K562 (cell line): Measurements from ENCODE around the gene PARD3. TPM values are rescaled to one million over a fixed set of nuclear protein-coding genes. Genes with fewer than 3 reads are reported as not detected.

Experiments
- ATAC-seq: fragments of 200-7000 bp; cut with Tn5 transposase; 3 replicates; pipeline ENCODE4 v1.9.1; 2020; ENCODE audit warnings: moderate library complexity
- BruUV-seq: library from RNA; stranded (reverse); fragments of 400-500 nt; replicated peaks from 2 replicates; lab custom pipeline; 2021; lab: Mats Ljungman, UMichigan
- CTCF ChIA-PET: fragments of 300-600 bp; formaldehyde crosslinking; extraction: SDS; loops from one replicate; lab custom pipeline; 2021; ENCODE audit warnings: low intra/inter-chr PET ratio; lab: Yijun Ruan, JAX
- POLR2A ChIA-PET: fragments of 300-600, 350-650 bp; sonication (Branson Sonifier 250); formaldehyde crosslinking; extraction: SDS; loops from one replicate; lab custom pipeline; 2021; ENCODE audit warnings: antibody characterized with exemption, inconsistent platforms; lab: Yijun Ruan, JAX
- DNase-seq, 4 experiments: peaks; one replicate each; pipeline versions ENCODE4 v3.0.0 to v3.0.0-alpha.2; 2011 to 2018; ENCODE audit warnings: low spot score in 3 of 4, mixed read lengths in 3 of 4; ENCODE audit errors: extremely low read depth in 1 of 4
- FAIRE-seq: peaks from 2 replicates; lab custom pipeline; 2011; peaks lifted over from hg19 to GRCh38; lab: Jason Lieb, UNC
- H2AFZ ChIP-seq: 2 replicates; pipeline ENCODE4 v1.6.0; 2011; ENCODE audit warnings: low read depth, low read length, control low read depth, inconsistent platforms
- H3K27ac ChIP-seq: fragments of 200-600 bp; 3 replicates; pipeline ENCODE4 v1.8.0; 2011; ENCODE audit warnings: low read depth, mild to moderate bottlenecking, control low read depth, inconsistent platforms, low read length, moderate library complexity, mixed read lengths; ENCODE audit errors: extremely low read depth
- H3K27me3 ChIP-seq, 2 experiments: fragments of 300-600 bp in 1 of 2; 2 replicates in 1 of 2; 3 replicates in 1 of 2; pipeline versions ENCODE4 v1.6.0 to v1.8.0; 2011; ENCODE audit warnings: inconsistent platforms in 2 of 2, low read length in 2 of 2, mild to moderate bottlenecking in 1 of 2, mixed read lengths in 1 of 2, moderate library complexity in 1 of 2; ENCODE audit not compliant: control insufficient read depth in 2 of 2, insufficient read depth in 2 of 2
- H3K36me3 ChIP-seq: fragments of 300-600 bp; 3 replicates; pipeline ENCODE4 v1.8.0; 2011; ENCODE audit warnings: mild to moderate bottlenecking, low read length, inconsistent platforms; ENCODE audit not compliant: control insufficient read depth, insufficient read depth
- H3K4me1 ChIP-seq, 2 experiments: fragments of 200-600 bp in 1 of 2; replicated peaks in 1 of 2; 2 replicates in 1 of 2; 3 replicates in 1 of 2; pipeline versions ENCODE4 v1.5.1 to v1.8.0; 2011; ENCODE audit warnings: inconsistent platforms in 2 of 2, low read length in 2 of 2, mild to moderate bottlenecking in 1 of 2, mixed read lengths in 1 of 2, moderate library complexity in 1 of 2; ENCODE audit not compliant: control insufficient read depth in 2 of 2, insufficient read depth in 2 of 2
- H3K4me2 ChIP-seq: 2 replicates; pipeline ENCODE4 v1.6.1; 2011; ENCODE audit warnings: low read length, control low read depth, inconsistent platforms, mixed read lengths; ENCODE audit not compliant: insufficient read depth
- H3K4me3 ChIP-seq: fragments of 200-600 bp; sonication (generic), shearing (Covaris generic); 2 replicates; pipeline ENCODE4 v1.5.1; 2016; ENCODE audit warnings: control low read depth, inconsistent platforms
- H3K79me2 ChIP-seq: fragments of 200-600 bp; 3 replicates; pipeline ENCODE4 v1.8.0; 2011; ENCODE audit warnings: low read length, inconsistent platforms; ENCODE audit not compliant: control insufficient read depth, insufficient read depth
- H3K9ac ChIP-seq, 2 experiments: 2 replicates each; pipeline versions ENCODE4 v1.6.0 to v1.6.1; 2011; ENCODE audit warnings: low read depth in 2 of 2, low read length in 2 of 2, control low read depth in 1 of 2, inconsistent platforms in 1 of 2, mild to moderate bottlenecking in 1 of 2, mixed read lengths in 1 of 2; ENCODE audit not compliant: insufficient read depth in 1 of 2
- H3K9me1 ChIP-seq: one replicate; pipeline ENCODE4 v1.6.0; 2011; ENCODE audit warnings: inconsistent platforms, mild to moderate bottlenecking, low read length, moderate library complexity; ENCODE audit not compliant: control insufficient read depth, insufficient read depth
- H3K9me3 ChIP-seq: replicated peaks from 2 replicates; pipeline ENCODE4 v1.5.1; 2011; ENCODE audit warnings: low read depth, low read length, inconsistent platforms; ENCODE audit not compliant: control insufficient read depth, insufficient read depth
- H4K20me1 ChIP-seq: replicated peaks from 2 replicates; pipeline ENCODE4 v1.6.1; 2011; ENCODE audit warnings: low read length, inconsistent platforms, mixed read lengths; ENCODE audit not compliant: control insufficient read depth, insufficient read depth
- CHCHD3 ChIP-seq: fragments of 250-450 bp; sonication (Bioruptor Pico); IDR thresholded peaks from 2 replicates; pipeline ENCODE4 v2.1.2; 2022; ENCODE audit warnings: mild to moderate bottlenecking
- CTBP1 ChIP-seq: fragments of 450-650 bp; IDR thresholded peaks from 2 replicates; pipeline ENCODE4 v1.6.1; 2016; ENCODE audit warnings: borderline replicate concordance
- HSF4 ChIP-seq: fragments of 250-450 bp; sonication (Bioruptor Pico); IDR thresholded peaks from 2 replicates; pipeline ENCODE4 v2.1.2; 2022; ENCODE audit warnings: mild to moderate bottlenecking, moderate library complexity, borderline replicate concordance
- LARP7 ChIP-seq: fragments of 450-650 bp; IDR thresholded peaks from 2 replicates; pipeline ENCODE4 v1.6.1; 2016
- SOX6 ChIP-seq: fragments of 450-650 bp; IDR thresholded peaks from 2 replicates; pipeline ENCODE4 v1.6.1; 2014; ENCODE audit warnings: mild to moderate bottlenecking
- TRIM24 ChIP-seq, 2 experiments: fragments of 450-650 bp; IDR thresholded peaks; 2 replicates each; pipeline ENCODE4 v1.6.1; 2016
- USF2 ChIP-seq: sonication (generic); formaldehyde crosslinking; IDR thresholded peaks from 2 replicates; pipeline ENCODE4 v1.5.0; 2020; ENCODE audit warnings: missing genetic modification reagents
- ZBTB17 ChIP-seq: fragments of 450-650 bp; formaldehyde crosslinking; IDR thresholded peaks from 2 replicates; pipeline ENCODE4 v1.4.0; 2020; ENCODE audit warnings: mild to moderate bottlenecking
- ZFP1 ChIP-seq: fragments of 450-650 bp; formaldehyde crosslinking; IDR thresholded peaks from 2 replicates; pipeline ENCODE4 v1.4.0; 2020; ENCODE audit warnings: mild to moderate bottlenecking, mixed read lengths
- ZNF77 ChIP-seq: fragments of 250-450 bp; sonication (Bioruptor Pico); IDR thresholded peaks from 2 replicates; pipeline ENCODE4 v1.5.0; 2020
- WGBS: fragments of 100-300 bp; shearing (Covaris generic); methylation state at CpG from one replicate; pipeline ENCODE4 v1.1.6; 2016; ENCODE audit warnings: low coverage, mixed read lengths; ENCODE audit not compliant: insufficient coverage; ENCODE audit errors: missing lambda C conversion rate; 5-methylcytosine and 5-hydroxymethylcytosine counted together
- in situ Hi-C: fragments of 300-500 bp; cut with MboI; formaldehyde crosslinking; loops from 4 replicates; pipeline ENCODE4 v1.15.0; 2018; ENCODE audit warnings: inconsistent platforms, mixed read lengths
- intact Hi-C: fragments of 100-400 bp; cut with micrococcal nuclease; formaldehyde crosslinking; loops from 2 replicates; pipeline ENCODE4 v1.14.2; 2022
- polyA plus RNA-seq, 8 experiments: library from polyadenylated mRNA; depleted of rRNA in 4 of 8; stranded (reverse) in 5 of 8; unstranded in 3 of 8; fragments of >200 nt; fragmentation: Nextera tagmentation in 2 of 8; fragmentation: Illumina TruSeq in 1 of 8; extraction: Ambion mirVana in 2 of 8; extraction: Trizol in 1 of 8; gene quantifications; 2 replicates each; pipeline versions ENCODE4 v1.2.1 to v1.2.3, GENCODE V29; 2011 to 2014; ENCODE audit warnings: inconsistent platforms in 1 of 8, missing spikeins in 1 of 8
- total RNA-seq, 7 experiments: library from RNA; depleted of rRNA in 6 of 7; stranded (reverse); fragments of >200 nt in 6 of 7; fragmentation: Illumina TruSeq in 2 of 7; extraction: Trizol in 2 of 7; gene quantifications; 2 replicates each; pipeline versions ENCODE4 v1.2.1 to v1.2.3, GENCODE V29; 2011 to 2021; ENCODE audit warnings: low replicate concordance in 1 of 7
- TF ChIP-seq, protein P1 (sequence below): sonication (generic); formaldehyde crosslinking; IDR thresholded peaks from 2 replicates; pipeline ENCODE4 v1.8.1; 2022; ENCODE audit warnings: missing genetic modification reagents

PARD3 gene
- total and polyA plus RNA-seq, 9 of the 15 experiments (the other 6 are each of a cell fraction or from before 2014, with no cell fraction given) = 2.7 to 11.7 (median 7.7) TPM

- ChIA-PET POLR2A (no interaction called here), CTCF (no interaction called here)
- in situ Hi-C loops (no loop called here), intact Hi-C loops (no loop called here)
- 2% methylated on average over 3 of the region's 3 CpGs for WGBS
- no peak overlapping the region for H3K4me3 ChIP-seq
- ATAC-seq (no peak), FAIRE-seq (no peak), DNase-seq (no peak)
- no peak overlapping the region for H3K9ac ChIP-seq
- no TSS peak for BruUV-seq
- no peaks in the 10 kb centered on the region; a peak in 1 of 5 replicates for H3K27me3 ChIP-seq
- H3K4me2 ChIP-seq = no peak overlapping the region
- H3K9me3 ChIP-seq = no peaks in the 10 kb centered on the region
- no peaks in the 10 kb centered on the region for H3K79me2 ChIP-seq
- no peaks in the 10 kb centered on the region for H3K9me1 ChIP-seq
- no peaks in the 10 kb centered on the region for H3K36me3 ChIP-seq
- no peaks in the 10 kb centered on the region; the same call in 1 of the 2 replicates for H4K20me1 ChIP-seq
- H3K27ac ChIP-seq = no peak overlapping the region
- no peaks in the 10 kb centered on the region for H3K4me1 ChIP-seq
- TF ChIP-seq ZNF77 (CRISPR knock-in tag) (no peak), SOX6 (no peak), LARP7 (no peak)
- TF ChIP-seq, protein P1, sequence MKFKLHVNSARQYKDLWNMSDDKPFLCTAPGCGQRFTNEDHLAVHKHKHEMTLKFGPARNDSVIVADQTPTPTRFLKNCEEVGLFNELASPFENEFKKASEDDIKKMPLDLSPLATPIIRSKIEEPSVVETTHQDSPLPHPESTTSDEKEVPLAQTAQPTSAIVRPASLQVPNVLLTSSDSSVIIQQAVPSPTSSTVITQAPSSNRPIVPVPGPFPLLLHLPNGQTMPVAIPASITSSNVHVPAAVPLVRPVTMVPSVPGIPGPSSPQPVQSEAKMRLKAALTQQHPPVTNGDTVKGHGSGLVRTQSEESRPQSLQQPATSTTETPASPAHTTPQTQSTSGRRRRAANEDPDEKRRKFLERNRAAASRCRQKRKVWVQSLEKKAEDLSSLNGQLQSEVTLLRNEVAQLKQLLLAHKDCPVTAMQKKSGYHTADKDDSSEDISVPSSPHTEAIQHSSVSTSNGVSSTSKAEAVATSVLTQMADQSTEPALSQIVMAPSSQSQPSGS = no peak
- no peak overlapping the region for H2AFZ ChIP-seq
These were observed 257.0 kb downstream of the PARD3 start for GRCh38 chr10:34558093-34558583.

- Histone ChIP-seq H3K9me1 (no peaks in the 10 kb centered on the region), H3K4me1 (no peaks in the 10 kb centered on the region), H3K4me3 (no peak overlapping the region), H3K27me3 (no peaks in the 10 kb centered on the region; a peak in 1 of 5 replicates), H3K9me3 (no peaks in the 10 kb centered on the region), H3K27ac (no peak overlapping the region), H2AFZ (no peak overlapping the region), H3K79me2 (no peaks in the 10 kb centered on the region), H3K4me2 (no peak overlapping the region), H4K20me1 (no peaks in the 10 kb centered on the region; the same call in 1 of the 2 replicates)
- DNase-seq (no peak), FAIRE-seq (no peak)
- in situ Hi-C loops = no loop called here
- BruUV-seq = no TSS peak
- intact Hi-C loops = no loop called here
- CTCF ChIA-PET = no interaction called here
- TF ChIP-seq TRIM24 (IDR thresholded peaks at IDR 0.05) = no peak
- TF ChIP-seq USF2 (CRISPR knock-in tag) = no peak
- no peak for TF ChIP-seq CHCHD3
- TF ChIP-seq CTBP1 = no peak
- TF ChIP-seq ZFP1 = no peak
- no peak for TF ChIP-seq HSF4
- TF ChIP-seq ZBTB17 = no peak
- TF ChIP-seq, all 486 proteins: peak for 0
- no peak for ATAC-seq
- POLR2A ChIA-PET = no interaction called here
- Histone ChIP-seq H3K36me3 (no peaks in the 10 kb centered on the region), H3K9ac (no peak overlapping the region)
- WGBS = 13% methylated on average over 6 of the region's 6 CpGs
These were observed 257.9 kb downstream of the PARD3 start for GRCh38 chr10:34557173-34557572.
